Ascending aorta (tissue), 2 donors: Measurements from ENCODE around the gene TNNC2. TPM values are rescaled to one million over a fixed set of nuclear protein-coding genes. Genes with fewer than 3 reads are reported as not detected.

Experiments
- DNase-seq, 2 donors: peaks; one replicate each; pipeline ENCODE4 v3.0.0-alpha.2; 2019; ENCODE audit warnings: low spot score in 2 of 2
- H3K27ac ChIP-seq, 2 donors: fragments of 200-600 bp; sonication (generic); one replicate each; pipeline ENCODE4 v1.5.1; 2016 to 2017; ENCODE audit warnings: mild to moderate bottlenecking in 1 of 2
- H3K27me3 ChIP-seq: fragments of 200-600 bp; sonication (generic); one replicate; pipeline ENCODE4 v1.5.1; 2017
- H3K36me3 ChIP-seq, 2 donors: fragments of 200-600 bp; sonication (generic); one replicate each; pipeline ENCODE4 v1.5.1; 2016
- H3K4me1 ChIP-seq, 2 donors: fragments of 200-600 bp; sonication (generic); one replicate each; pipeline ENCODE4 v1.5.1; 2016 to 2017; ENCODE audit warnings: mild to moderate bottlenecking in 1 of 2
- H3K4me3 ChIP-seq, 2 donors: fragments of 200-600 bp; sonication (generic); one replicate each; pipeline ENCODE4 v1.5.1; 2016 to 2017; ENCODE audit warnings: mild to moderate bottlenecking in 1 of 2
- H3K9me3 ChIP-seq, 2 donors: fragments of 200-600 bp; sonication (generic); one replicate each; pipeline ENCODE4 v1.5.1; 2016
- CTCF ChIP-seq, 3 experiments: fragments of 200-600 bp in 2 of 3; fragments of 450-650 bp in 1 of 3; sonication (generic) in 2 of 3; IDR thresholded peaks; one replicate each; pipeline ENCODE4 v1.5.1; 2016 to 2019; ENCODE audit warnings: antibody characterized with exemption in 3 of 3, mild to moderate bottlenecking in 1 of 3, moderate library complexity in 1 of 3
- intact Hi-C: fragments of 100-400 bp; cut with DNase I; formaldehyde crosslinking; loops from one replicate; pipeline ENCODE4 v1.15.1; 2023
- total RNA-seq: library from RNA; depleted of rRNA; stranded (reverse); fragments of >200 nt; gene quantifications from one replicate; pipeline ENCODE4 v1.1.0, GENCODE V29; 2016

Gene TNNC2
- total RNA-seq, 1 donor from 2014 or later: not detected

DNA sequence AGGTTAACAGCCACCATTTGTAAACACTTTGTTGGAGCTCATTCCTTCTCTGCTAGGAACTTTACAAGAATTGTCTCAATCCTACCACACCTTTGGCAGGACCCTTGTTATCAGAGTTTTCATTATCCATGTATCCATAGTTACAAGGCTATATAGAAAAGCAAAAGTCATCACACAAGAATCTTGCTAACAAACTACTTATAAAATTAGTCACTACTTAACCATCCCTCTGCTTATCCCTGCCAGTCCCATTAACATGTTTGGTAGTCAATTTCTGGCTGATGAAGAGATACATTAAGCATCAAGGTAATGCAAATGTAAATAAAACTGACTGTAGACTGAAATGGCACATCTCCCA lies 40.7 kb upstream of the TNNC2 start:
- peaks cover 0 to 3% of the 10 kb centered on the region in 2 donors for H3K36me3 ChIP-seq
- H3K27ac ChIP-seq: no peak overlapping the region
- intact Hi-C loops: no loop called here
- no peaks in the 10 kb centered on the region for H3K27me3 ChIP-seq
- DNase-seq: no peak
- TF ChIP-seq CTCF (IDR thresholded peaks at IDR 0.05): no peak
- H3K4me3 ChIP-seq: no peak overlapping the region
- no peaks in the 10 kb centered on the region for H3K9me3 ChIP-seq
- H3K4me1 ChIP-seq: no peaks in the 10 kb centered on the region

DNA sequence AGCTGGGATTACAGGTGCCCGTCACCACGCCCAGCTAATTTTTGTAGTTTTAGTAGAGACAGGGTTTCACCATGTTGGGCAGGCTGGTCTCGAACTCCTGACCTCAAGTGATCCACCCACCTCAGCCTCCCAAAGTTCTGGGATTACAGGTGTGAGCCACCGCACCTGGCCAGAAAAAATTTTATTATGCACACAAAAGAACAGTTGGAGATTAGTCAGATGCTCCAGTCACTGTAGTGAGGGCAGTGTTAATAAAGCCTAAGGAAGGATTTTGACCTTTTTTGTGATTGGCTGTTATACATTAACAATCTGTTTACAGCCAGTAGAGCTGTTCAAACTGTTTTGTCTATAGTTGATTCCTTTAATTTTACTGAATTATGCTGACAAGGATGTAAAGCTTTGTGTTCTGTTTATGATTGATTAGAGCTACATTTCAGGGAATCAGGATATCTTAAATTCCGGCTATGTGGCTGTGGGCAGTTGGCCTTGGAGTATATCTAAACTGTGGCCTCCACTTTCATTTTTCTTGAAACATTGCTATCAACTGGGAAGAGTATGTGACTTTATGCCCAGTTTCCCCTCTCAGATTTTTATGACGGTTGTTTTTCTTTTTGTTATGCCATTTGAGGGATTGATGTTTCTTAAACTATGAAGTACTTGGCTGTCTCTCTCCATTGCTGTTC lies 40.2 kb upstream of the TNNC2 start:
- Histone ChIP-seq H3K9me3 (no peaks in the 10 kb centered on the region), H3K36me3 (no peaks in the 10 kb centered on the region), H3K4me1 (no peaks in the 10 kb centered on the region), H3K27me3 (no peaks in the 10 kb centered on the region), H3K4me3 (no peak overlapping the region), H3K27ac (no peak overlapping the region)
- TF ChIP-seq CTCF (IDR thresholded peaks at IDR 0.05): no peak
- intact Hi-C loops: no loop called here
- no peak for DNase-seq

- Histone ChIP-seq H3K4me3 (no peak overlapping the region), H3K27me3 (no peaks in the 10 kb centered on the region), H3K4me1 (no peaks in the 10 kb centered on the region), H3K27ac (no peak overlapping the region), H3K36me3 (no peaks in the 10 kb centered on the region), H3K9me3 (no peaks in the 10 kb centered on the region)
- intact Hi-C loops: no loop called here
- DNase-seq: no peak
- no peak for TF ChIP-seq CTCF (IDR thresholded peaks at IDR 0.05)
These were observed 39.3 kb upstream of the TNNC2 start for GRCh38 chr20:45866454-45866853.

DNA sequence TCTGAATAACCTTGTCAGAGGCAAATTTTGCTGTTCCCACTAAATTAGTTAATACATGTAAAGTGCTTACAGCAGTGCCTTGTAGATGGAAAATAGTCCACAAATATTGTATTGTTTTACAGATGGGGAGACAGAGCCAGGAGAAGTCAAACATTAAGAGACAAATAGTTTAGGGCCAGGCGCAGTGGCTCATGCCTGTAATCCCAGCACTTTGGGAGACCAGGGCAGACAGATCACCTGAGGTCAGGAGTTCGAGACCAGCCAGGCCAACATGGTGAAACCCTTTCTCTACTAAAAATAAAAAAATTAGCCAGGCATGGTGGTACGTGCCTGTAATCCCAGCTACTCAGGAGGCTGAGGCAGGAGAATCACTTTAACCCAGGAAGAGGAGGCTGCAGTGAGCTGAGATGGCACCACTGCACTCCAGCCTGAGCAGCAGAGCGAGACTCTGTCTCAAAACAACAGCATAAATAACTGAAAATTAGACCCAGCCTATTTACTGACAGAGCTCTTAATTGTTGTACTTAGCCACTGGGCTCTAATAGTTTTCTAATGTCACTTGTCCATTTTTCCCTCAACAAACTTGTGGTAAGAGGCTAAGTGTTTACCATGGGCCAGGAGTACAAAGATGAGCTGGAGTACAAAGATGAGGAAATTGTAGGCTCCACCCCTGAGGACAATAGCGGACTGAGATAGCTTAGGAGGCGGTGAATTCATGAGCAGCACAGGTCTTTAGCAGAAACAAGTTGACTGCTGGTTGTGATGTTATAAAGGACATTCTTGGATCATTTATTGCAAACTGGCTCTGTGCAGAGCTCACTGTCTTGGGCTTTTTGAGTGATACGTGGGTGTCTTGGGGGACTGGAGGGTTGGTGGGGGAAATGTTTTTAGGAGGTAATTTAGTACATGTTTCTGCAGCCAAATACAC lies 36.7 kb upstream of the TNNC2 start:
- Histone ChIP-seq H3K36me3 (no peaks in the 10 kb centered on the region), H3K9me3 (no peaks in the 10 kb centered on the region), H3K4me3 (no peak overlapping the region), H3K27ac (no peak overlapping the region), H3K27me3 (no peaks in the 10 kb centered on the region), H3K4me1 (no peaks in the 10 kb centered on the region)
- intact Hi-C loops: no loop called here
- no peak for DNase-seq
- TF ChIP-seq CTCF (IDR thresholded peaks at IDR 0.05): no peak

GRCh38 chr20:45861221-45862075 lies 34.3 kb upstream of the TNNC2 start:
- TF ChIP-seq CTCF (IDR thresholded peaks at IDR 0.05): no peak
- Histone ChIP-seq H3K4me1 (peaks cover 0 to 10% of the 10 kb centered on the region in 2 donors), H3K27ac (no peak overlapping the region), H3K4me3 (no peak overlapping the region), H3K9me3 (no peaks in the 10 kb centered on the region), H3K27me3 (no peaks in the 10 kb centered on the region), H3K36me3 (no peaks in the 10 kb centered on the region)
- DNase-seq: no peak
- intact Hi-C loops: no loop called here
